Esophagus (tissue), 2 donors: Measurements from ENCODE around the gene ANKRD55. TPM values are rescaled to one million over a fixed set of nuclear protein-coding genes. Genes with fewer than 3 reads are reported as not detected.

Experiments used
- H3K27ac ChIP-seq, 2 donors: one replicate each; pipeline ENCODE4 v1.5.1; 2013; ENCODE audit warnings: low read depth in 2 of 2, mild to moderate bottlenecking in 2 of 2, inconsistent platforms in 1 of 2, low read length in 1 of 2, moderate library complexity in 1 of 2
- H3K27me3 ChIP-seq, 2 donors: one replicate each; pipeline ENCODE4 v1.6.1; 2013; ENCODE audit warnings: low read length in 2 of 2, control low read depth in 1 of 2, mild to moderate bottlenecking in 1 of 2; ENCODE audit not compliant: insufficient read depth in 2 of 2, control insufficient read depth in 1 of 2
- H3K36me3 ChIP-seq, 2 donors: one replicate each; pipeline ENCODE4 v1.6.1; 2013; ENCODE audit warnings: low read length in 1 of 2; ENCODE audit not compliant: control insufficient read depth in 2 of 2, insufficient read depth in 2 of 2
- H3K4me1 ChIP-seq, 2 donors: one replicate each; pipeline ENCODE4 v1.6.1; 2013; ENCODE audit warnings: low read length in 1 of 2; ENCODE audit not compliant: control insufficient read depth in 2 of 2, insufficient read depth in 2 of 2
- H3K4me3 ChIP-seq, 2 donors: one replicate each; pipeline ENCODE4 v1.5.1; 2013; ENCODE audit warnings: low read length in 2 of 2, mild to moderate bottlenecking in 2 of 2, low read depth in 1 of 2, moderate library complexity in 1 of 2
- H3K9me3 ChIP-seq, 2 donors: one replicate each; pipeline ENCODE4 v1.6.1; 2013; ENCODE audit warnings: mild to moderate bottlenecking in 2 of 2, low read depth in 1 of 2, low read length in 1 of 2, moderate library complexity in 1 of 2; ENCODE audit not compliant: control insufficient read depth in 2 of 2, insufficient read depth in 1 of 2
- WGBS, 2 donors: extraction: QIAGEN DNeasy Blood & Tissue Kit; methylation state at CpG; one replicate each; pipeline ENCODE4 v1.1.7; 2013; 5-methylcytosine and 5-hydroxymethylcytosine counted together
- polyA plus RNA-seq, 2 donors: library from polyadenylated mRNA; stranded (reverse); fragments of 200-250 nt; gene quantifications; one replicate each; pipeline ENCODE4 v1.2.3, GENCODE V29; 2013
- donor health status: healthy with polysubstance abuse.
- donor health status: Bipolar disorder and iron deficiency.

Gene ANKRD55
- polyA plus RNA-seq, 2 donors: 0.04 to 0.06 TPM

- H3K27me3 ChIP-seq: no peaks in the 10 kb centered on the region
- H3K4me3 ChIP-seq: no peak overlapping the region
- no peaks in the 10 kb centered on the region for H3K4me1 ChIP-seq
- H3K36me3 ChIP-seq: no peaks in the 10 kb centered on the region
- no peak overlapping the region for H3K27ac ChIP-seq
- 92 to 96% methylated on average over 2 of the region's 2 CpGs for WGBS, 2 donors
- no peaks in the 10 kb centered on the region for H3K9me3 ChIP-seq
Observed at GRCh38 chr5:56054666-56055065, 178.5 kb downstream of the ANKRD55 start.

GRCh38 chr5:56053363-56053762 is 179.8 kb downstream of the ANKRD55 start:
- Histone ChIP-seq H3K9me3 (no peaks in the 10 kb centered on the region), H3K4me3 (no peak overlapping the region), H3K36me3 (no peaks in the 10 kb centered on the region), H3K27ac (no peak overlapping the region), H3K27me3 (no peaks in the 10 kb centered on the region), H3K4me1 (no peaks in the 10 kb centered on the region)
- 94% methylated on average over 4 of the region's 4 CpGs for WGBS, 2 donors

- 71 to 89% methylated on average over 1 of the region's 1 CpG for WGBS, 2 donors
- Histone ChIP-seq H3K4me1 (no peaks in the 10 kb centered on the region), H3K27ac (no peak overlapping the region), H3K36me3 (no peaks in the 10 kb centered on the region), H3K4me3 (no peak overlapping the region), H3K27me3 (no peaks in the 10 kb centered on the region), H3K9me3 (no peaks in the 10 kb centered on the region)
Observed at GRCh38 chr5:56052735-56053134, 180.4 kb downstream of the ANKRD55 start.

GRCh38 chr5:56050551-56051255 is 182.4 kb downstream of the ANKRD55 start:
- H3K9me3 ChIP-seq: no peaks in the 10 kb centered on the region
- no peaks in the 10 kb centered on the region for H3K36me3 ChIP-seq
- no peaks in the 10 kb centered on the region for H3K4me1 ChIP-seq
- H3K27ac ChIP-seq: no peak overlapping the region
- H3K27me3 ChIP-seq: no peaks in the 10 kb centered on the region
- no peak overlapping the region for H3K4me3 ChIP-seq
- WGBS, 2 donors: 15 to 18% methylated on average over 1 of the region's 1 CpG

Other genes with a start within 250 kb of the ANKRD55 start
- 10 to 100 TPM; 12.9 to 13.3 TPM for gene IL6ST, start 238.4 kb downstream of the ANKRD55 start, polyA plus RNA-seq